CD4-positive, alpha-beta memory T cell (primary cell): ENCODE data around the gene RNF44. TPM values are rescaled to one million over a fixed set of nuclear protein-coding genes. Genes with fewer than 3 reads are reported as not detected.

Experiments
- CTCF ChIA-PET: fragments of 350-600 bp; sonication (Branson Sonifier 250); formaldehyde crosslinking; loops from one replicate; lab custom pipeline; 2021; ENCODE audit warnings: inconsistent platforms; ENCODE audit not compliant: partially characterized antibody; lab: Charles Lee
- POLR2A ChIA-PET: fragments of 350-600 bp; sonication (Branson Sonifier 250); formaldehyde crosslinking; loops from one replicate; lab custom pipeline; 2021; ENCODE audit not compliant: partially characterized antibody; lab: Charles Lee
- DNase-seq, 5 donors: peaks; one replicate each; pipeline versions ENCODE4 v3.0.0 to v3.0.0-alpha.2; 2020 to 2022; ENCODE audit warnings: mixed read lengths in 1 of 5
- H3K27ac ChIP-seq: one replicate; pipeline ENCODE4 v1.7.0; 2013; ENCODE audit warnings: low read depth, low read length
- H3K27me3 ChIP-seq: 2 replicates; pipeline ENCODE4 v1.7.0; 2013; ENCODE audit warnings: mild to moderate bottlenecking, low read length, moderate library complexity; ENCODE audit not compliant: insufficient read depth
- H3K36me3 ChIP-seq: 2 replicates; pipeline ENCODE4 v1.7.0; 2013; ENCODE audit warnings: mild to moderate bottlenecking, low read length, moderate library complexity; ENCODE audit not compliant: insufficient read depth
- H3K4me1 ChIP-seq: 2 replicates; pipeline ENCODE4 v1.7.0; 2013; ENCODE audit warnings: mild to moderate bottlenecking, low read length, moderate library complexity; ENCODE audit not compliant: insufficient read depth
- H3K4me3 ChIP-seq, 2 donors: one replicate each; pipeline ENCODE4 v1.7.0; 2013; ENCODE audit warnings: low read length in 2 of 2, mild to moderate bottlenecking in 1 of 2
- H3K9me3 ChIP-seq, 2 donors: one replicate each; pipeline ENCODE4 v1.7.0; 2013; ENCODE audit warnings: low read length in 2 of 2, control low read depth in 1 of 2; ENCODE audit not compliant: control insufficient read depth in 1 of 2
- H3K27ac Mint-ChIP-seq, 7 donors: one replicate each; pipeline ENCODE4 v1.8.0; 2020 to 2021; ENCODE audit warnings: mixed read lengths in 7 of 7, mild to moderate bottlenecking in 6 of 7, inconsistent platforms in 3 of 7, moderate library complexity in 3 of 7
- H3K27me3 Mint-ChIP-seq, 2 donors: one replicate each; pipeline ENCODE4 v1.8.0; 2020 to 2021; ENCODE audit warnings: mixed read lengths in 2 of 2
- H3K36me3 Mint-ChIP-seq, 2 donors: one replicate each; pipeline ENCODE4 v1.8.0; 2020 to 2021; ENCODE audit warnings: mixed read lengths in 2 of 2, inconsistent platforms in 1 of 2, mild to moderate bottlenecking in 1 of 2
- H3K4me1 Mint-ChIP-seq, 4 donors: one replicate each; pipeline ENCODE4 v1.8.0; 2020 to 2021; ENCODE audit warnings: mixed read lengths in 4 of 4, mild to moderate bottlenecking in 1 of 4
- H3K4me3 Mint-ChIP-seq, 8 donors: one replicate each; pipeline ENCODE4 v1.8.0; 2020 to 2021; ENCODE audit warnings: mixed read lengths in 8 of 8, mild to moderate bottlenecking in 7 of 8, moderate library complexity in 6 of 8, inconsistent platforms in 3 of 8
- H3K9me3 Mint-ChIP-seq, 8 donors: one replicate each; pipeline ENCODE4 v1.8.0; 2020 to 2021; ENCODE audit warnings: mixed read lengths in 8 of 8, mild to moderate bottlenecking in 5 of 8, inconsistent platforms in 3 of 8, moderate library complexity in 1 of 8
- intact Hi-C: fragments of 100-400 bp; cut with micrococcal nuclease; formaldehyde crosslinking; loops from one replicate; pipeline ENCODE4 v1.15.1; 2023
- polyA plus RNA-seq, 2 donors: library from polyadenylated mRNA; unstranded; fragments of 300-500 nt; fragmentation: Illumina TruSeq; gene quantifications; one replicate each; pipeline ENCODE4 v1.2.3, GENCODE V29; 2021
- total RNA-seq, 2 experiments: library from RNA; stranded (reverse); gene quantifications; one replicate each; pipeline ENCODE4 v1.2.3, GENCODE V29; 2021

Gene RNF44
- total and polyA plus RNA-seq, 4 experiments from 2014 or later: 1.1 to 262 (median 127) TPM

GRCh38 chr5:176547802-176548201, 10.6 kb upstream of the RNF44 start:
- Histone ChIP-seq H3K27ac (no peak overlapping the region), H3K36me3 (no peaks in the 10 kb centered on the region), H3K9me3 (no peaks in the 10 kb centered on the region), H3K4me1 (peaks cover 37% of the 10 kb centered on the region), H3K27me3 (no peaks in the 10 kb centered on the region), H3K4me3 (no peak overlapping the region)
- intact Hi-C loops: no loop called here
- ChIA-PET POLR2A (interaction anchor here (1.3 to 20.1 kb wide), 3 partner anchors 18 to 132 kb away, joined by 3 to 533 read pairs (median 6); partner anchors contain the start of genes CLTB and RNF44), CTCF (interaction anchor here (0.9 to 1.6 kb wide), 5 partner anchors 10 to 132 kb away, joined by 3 to 6 read pairs (median 4); no protein-coding TSS in a partner anchor)
- Mint-ChIP-seq H3K27ac (peak overlapping the region; percentile 21 to 92 (median 83)), H3K36me3 (peaks cover 0 to 2% of the 10 kb centered on the region in 2 donors), H3K9me3 (no peaks in the 10 kb centered on the region), H3K4me3 (peak overlapping the region in 1 of 8 donors; percentile 6), H3K4me1 (peaks cover 17 to 64% (median 40%) of the 10 kb centered on the region in 4 donors), H3K27me3 (no peaks in the 10 kb centered on the region)
- DNase-seq: peak in 4 of 5 donors; percentile 20 to 71 (median 42)

- H3K9me3 ChIP-seq: no peaks in the 10 kb centered on the region
- no peaks in the 10 kb centered on the region for H3K9me3 Mint-ChIP-seq
- intact Hi-C loops: no loop called here
- no peaks in the 10 kb centered on the region for H3K27me3 Mint-ChIP-seq
- H3K4me1 ChIP-seq: peaks cover 51% of the 10 kb centered on the region
- H3K4me3 Mint-ChIP-seq: peak overlapping the region in 2 of 8 donors; percentile 36 to 50
- no peaks in the 10 kb centered on the region for H3K36me3 ChIP-seq
- H3K36me3 Mint-ChIP-seq: peaks cover 0 to 5% of the 10 kb centered on the region in 2 donors
- peaks cover 29 to 71% (median 46%) of the 10 kb centered on the region in 4 donors for H3K4me1 Mint-ChIP-seq
- peak overlapping the region; percentile 19 for H3K27ac ChIP-seq
- H3K4me3 ChIP-seq: no peak overlapping the region
- no peaks in the 10 kb centered on the region for H3K27me3 ChIP-seq
- H3K27ac Mint-ChIP-seq: peak overlapping the region; percentile 8 to 92 (median 65)
- CTCF ChIA-PET: interaction anchor here (1.0 to 1.6 kb wide), 3 partner anchors 16 to 129 kb away, joined by 3 to 6 read pairs (median 4); no protein-coding TSS in a partner anchor
- DNase-seq: no peak
- POLR2A ChIA-PET: interaction anchor here (20.1 kb wide), 1 partner anchor 16 kb away, joined by 533 read pairs; the partner anchor contains the start of gene RNF44
These were observed 8.7 kb upstream of the RNF44 start for GRCh38 chr5:176545737-176546509.

GRCh38 chr5:176545388-176545736, 8.2 kb upstream of the RNF44 start:
- Mint-ChIP-seq H3K27ac (peak overlapping the region; percentile 19 to 97 (median 89)), H3K36me3 (peaks cover 0 to 5% of the 10 kb centered on the region in 2 donors), H3K27me3 (no peaks in the 10 kb centered on the region), H3K4me3 (peak overlapping the region in 6 of 8 donors; percentile 4 to 93 (median 27)), H3K9me3 (no peaks in the 10 kb centered on the region), H3K4me1 (peaks cover 34 to 71% (median 47%) of the 10 kb centered on the region in 4 donors)
- H3K9me3 ChIP-seq: no peaks in the 10 kb centered on the region
- peak overlapping the region; percentile 19 for H3K27ac ChIP-seq
- no peak overlapping the region for H3K4me3 ChIP-seq
- H3K36me3 ChIP-seq: no peaks in the 10 kb centered on the region
- H3K4me1 ChIP-seq: peaks cover 51% of the 10 kb centered on the region
- no peaks in the 10 kb centered on the region for H3K27me3 ChIP-seq
- ChIA-PET POLR2A (interaction anchor here (20.1 kb wide), 1 partner anchor 15 kb away, joined by 533 read pairs; the partner anchor contains the start of gene RNF44), CTCF (interaction anchor here (2.1 to 3.4 kb wide), 2 partner anchors 11 to 98 kb away, joined by 14 to 33 read pairs; partner anchors contain the start of gene FAF2)
- intact Hi-C loops: no loop called here
- DNase-seq: no peak

GRCh38 chr5:176543428-176544182, 6.4 kb upstream of the RNF44 start:
- CTCF ChIA-PET: interaction anchor here (0.6 to 3.9 kb wide), 14 partner anchors 9 to 152 kb away, joined by 3 to 40 read pairs (median 6); partner anchors contain the start of gene FAF2
- peak overlapping the region; percentile 89 to 97 (median 96) for H3K27ac Mint-ChIP-seq
- peaks cover 0 to 5% of the 10 kb centered on the region in 2 donors for H3K36me3 Mint-ChIP-seq
- Histone ChIP-seq H3K27me3 (no peaks in the 10 kb centered on the region), H3K36me3 (no peaks in the 10 kb centered on the region), H3K9me3 (no peaks in the 10 kb centered on the region), H3K27ac (peak overlapping the region; percentile 83), H3K4me3 (peak overlapping the region; percentile 65 to 69), H3K4me1 (peaks cover 69% of the 10 kb centered on the region)
- intact Hi-C loops: loop anchor here (1.0 kb wide), 4 partner anchors 9 to 127 kb away; partner anchors contain the start of genes CLTB and FAF2
- peak; percentile 75 to 79 (median 78) for DNase-seq
- no peaks in the 10 kb centered on the region for H3K9me3 Mint-ChIP-seq
- H3K27me3 Mint-ChIP-seq: no peaks in the 10 kb centered on the region
- peaks cover 45 to 82% (median 57%) of the 10 kb centered on the region in 4 donors for H3K4me1 Mint-ChIP-seq
- POLR2A ChIA-PET: interaction anchor here (0.7 to 20.1 kb wide), 16 partner anchors 11 to 590 kb away, joined by 3 to 533 read pairs (median 6); partner anchors contain the start of genes CLTB, FAF2, HIGD2A and KIAA1191
- H3K4me3 Mint-ChIP-seq: peak overlapping the region; percentile 89 to 95 (median 92)

- POLR2A ChIA-PET: interaction anchor here (0.7 to 20.1 kb wide), 20 partner anchors 12 to 591 kb away, joined by 3 to 533 read pairs (median 4); partner anchors contain the start of genes CLTB, FAF2, HIGD2A and KIAA1191
These were observed 5.6 kb upstream of the RNF44 start for GRCh38 chr5:176542596-176543427.

More at GRCh38 chr5:176542596-176543427, 5.6 kb upstream of the RNF44 start:
- Histone ChIP-seq H3K4me1 (peaks cover 71% of the 10 kb centered on the region), H3K36me3 (no peaks in the 10 kb centered on the region), H3K4me3 (peak overlapping the region; percentile 65 to 81), H3K27ac (peak overlapping the region; percentile 86), H3K27me3 (no peaks in the 10 kb centered on the region), H3K9me3 (no peaks in the 10 kb centered on the region)
- Mint-ChIP-seq H3K27ac (peak overlapping the region; percentile 95 to 100 (median 98)), H3K27me3 (no peaks in the 10 kb centered on the region), H3K9me3 (no peaks in the 10 kb centered on the region), H3K36me3 (peaks cover 0 to 8% of the 10 kb centered on the region in 2 donors), H3K4me3 (peak overlapping the region; percentile 87 to 97 (median 92)), H3K4me1 (peaks cover 50 to 85% (median 64%) of the 10 kb centered on the region in 4 donors)
- CTCF ChIA-PET: interaction anchor here (0.6 to 3.9 kb wide), 14 partner anchors 8 to 165 kb away, joined by 3 to 40 read pairs (median 5); partner anchors contain the start of gene FAF2
- DNase-seq: peak in 1 of 5 donors; percentile 37
- intact Hi-C loops: loop anchor here (1.0 kb wide), 3 partner anchors 9 to 127 kb away; partner anchors contain the start of genes CLTB and FAF2
